ENCODE measurements around the gene HACL1. TPM values are rescaled to one million over a fixed set of nuclear protein-coding genes. Genes with fewer than 3 reads are reported as not detected.
"Not testable (repeated sequence)": the region's sequence is repeated elsewhere in the genome, so short reads cannot be mapped to it uniquely, and the experiment has no call there.

HACL1 gene
- total RNA-seq, 1 experiment from 2014 or later = 19.6 TPM

- Mint-ChIP-seq H3K4me1 (ENCODE audit: low read depth, unreplicated experiment) (peaks cover 9% of the 10 kb centered on the region), H3K4me3 (ENCODE audit: low read depth, unreplicated experiment) (no peak overlapping the region), H3K27me3 (ENCODE audit: unreplicated experiment) (no peaks in the 10 kb centered on the region), H3K36me3 (ENCODE audit: insufficient read depth, unreplicated experiment) (no peaks in the 10 kb centered on the region), H3K9me3 (ENCODE audit: low read depth, unreplicated experiment) (no peaks in the 10 kb centered on the region), H3K27ac (ENCODE audit: unreplicated experiment) (no peak overlapping the region)
- CTCF ChIA-PET = no interaction called here
- no peak for DNase-seq
- TF ChIP-seq, protein P1, sequence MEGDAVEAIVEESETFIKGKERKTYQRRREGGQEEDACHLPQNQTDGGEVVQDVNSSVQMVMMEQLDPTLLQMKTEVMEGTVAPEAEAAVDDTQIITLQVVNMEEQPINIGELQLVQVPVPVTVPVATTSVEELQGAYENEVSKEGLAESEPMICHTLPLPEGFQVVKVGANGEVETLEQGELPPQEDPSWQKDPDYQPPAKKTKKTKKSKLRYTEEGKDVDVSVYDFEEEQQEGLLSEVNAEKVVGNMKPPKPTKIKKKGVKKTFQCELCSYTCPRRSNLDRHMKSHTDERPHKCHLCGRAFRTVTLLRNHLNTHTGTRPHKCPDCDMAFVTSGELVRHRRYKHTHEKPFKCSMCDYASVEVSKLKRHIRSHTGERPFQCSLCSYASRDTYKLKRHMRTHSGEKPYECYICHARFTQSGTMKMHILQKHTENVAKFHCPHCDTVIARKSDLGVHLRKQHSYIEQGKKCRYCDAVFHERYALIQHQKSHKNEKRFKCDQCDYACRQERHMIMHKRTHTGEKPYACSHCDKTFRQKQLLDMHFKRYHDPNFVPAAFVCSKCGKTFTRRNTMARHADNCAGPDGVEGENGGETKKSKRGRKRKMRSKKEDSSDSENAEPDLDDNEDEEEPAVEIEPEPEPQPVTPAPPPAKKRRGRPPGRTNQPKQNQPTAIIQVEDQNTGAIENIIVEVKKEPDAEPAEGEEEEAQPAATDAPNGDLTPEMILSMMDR (IDR thresholded peaks at IDR 0.05; ENCODE audit: unreplicated experiment) = no peak
- intact Hi-C loops (cut with micrococcal nuclease; ENCODE audit: unreplicated experiment) = no loop called here
- BruUV-seq (replicated peaks) = no TSS peak
These were observed 27.6 kb upstream of the HACL1 start for GRCh38 chr3:15628967-15629366.

- Mint-ChIP-seq H3K4me3 (ENCODE audit: low read depth, unreplicated experiment) (no peak overlapping the region), H3K27me3 (ENCODE audit: unreplicated experiment) (no peaks in the 10 kb centered on the region), H3K27ac (ENCODE audit: unreplicated experiment) (no peak overlapping the region), H3K36me3 (ENCODE audit: insufficient read depth, unreplicated experiment) (no peaks in the 10 kb centered on the region), H3K9me3 (ENCODE audit: low read depth, unreplicated experiment) (no peaks in the 10 kb centered on the region), H3K4me1 (ENCODE audit: low read depth, unreplicated experiment) (no peaks in the 10 kb centered on the region)
- TF ChIP-seq, protein P1 (IDR thresholded peaks at IDR 0.05; ENCODE audit: unreplicated experiment) = no peak
- BruUV-seq (replicated peaks) = no TSS peak
- no peak for DNase-seq
- CTCF ChIA-PET = no interaction called here
- intact Hi-C loops (cut with micrococcal nuclease; ENCODE audit: unreplicated experiment) = no loop called here
These were observed 22.4 kb upstream of the HACL1 start for GRCh38 chr3:15623535-15624440.

GRCh38 chr3:15619659-15620464 lies 18.5 kb upstream of the HACL1 start:
- BruUV-seq (replicated peaks); H3K27me3 Mint-ChIP-seq (ENCODE audit: unreplicated experiment); DNase-seq; H3K4me1 Mint-ChIP-seq (ENCODE audit: low read depth, unreplicated experiment); H3K9me3 Mint-ChIP-seq (ENCODE audit: low read depth, unreplicated experiment); CTCF ChIA-PET; H3K27ac Mint-ChIP-seq (ENCODE audit: unreplicated experiment); H3K4me3 Mint-ChIP-seq (ENCODE audit: low read depth, unreplicated experiment); intact Hi-C loops (cut with micrococcal nuclease; ENCODE audit: unreplicated experiment); H3K36me3 Mint-ChIP-seq (ENCODE audit: insufficient read depth, unreplicated experiment): not testable (repeated sequence)

- intact Hi-C loops (cut with micrococcal nuclease; ENCODE audit: unreplicated experiment) = no loop called here
- no peak for DNase-seq
- Mint-ChIP-seq H3K36me3 (ENCODE audit: insufficient read depth, unreplicated experiment) (no peaks in the 10 kb centered on the region), H3K27ac (ENCODE audit: unreplicated experiment) (no peak overlapping the region), H3K4me3 (ENCODE audit: low read depth, unreplicated experiment) (no peak overlapping the region), H3K27me3 (ENCODE audit: unreplicated experiment) (no peaks in the 10 kb centered on the region), H3K9me3 (ENCODE audit: low read depth, unreplicated experiment) (no peaks in the 10 kb centered on the region), H3K4me1 (ENCODE audit: low read depth, unreplicated experiment) (no peaks in the 10 kb centered on the region)
- CTCF ChIA-PET = no interaction called here
- BruUV-seq (replicated peaks) = no TSS peak
- TF ChIP-seq, protein P1 (IDR thresholded peaks at IDR 0.05; ENCODE audit: unreplicated experiment) = no peak
These were observed 14.7 kb upstream of the HACL1 start for GRCh38 chr3:15616053-15616452.
